Suprapubic skin (tissue), 4 donors: ENCODE results near the gene ZC3H12A.

ENCODE experiments used
- CTCF ChIP-seq, 2 donors: fragments of 200-600 bp in 1 of 2; fragments of 450-650 bp in 1 of 2; sonication (generic) in 1 of 2; IDR thresholded peaks; one replicate each; pipeline ENCODE4 v1.5.1; 2016 to 2019; ENCODE audit warnings: antibody characterized with exemption in 2 of 2, mild to moderate bottlenecking in 1 of 2, moderate library complexity in 1 of 2
- EP300 ChIP-seq: sonication (generic); formaldehyde crosslinking; IDR thresholded peaks from one replicate; pipeline ENCODE4 v1.6.1; 2017; ENCODE audit warnings: antibody characterized with exemption
- POLR2A ChIP-seq, 2 donors: fragments of 450-650 bp; IDR thresholded peaks; one replicate each; pipeline ENCODE4 v1.6.1; 2017; ENCODE audit warnings: antibody characterized with exemption in 2 of 2, mild to moderate bottlenecking in 2 of 2, moderate library complexity in 2 of 2
- POLR2AphosphoS5 ChIP-seq, 3 donors: sonication (generic); formaldehyde crosslinking; IDR thresholded peaks; one replicate each; pipeline ENCODE4 v1.6.1; 2017; ENCODE audit warnings: antibody characterized with exemption in 3 of 3

GRCh38 chr1:37486680-37487618 lies 12.6 kb downstream of the ZC3H12A start:
- TF ChIP-seq CTCF (IDR thresholded peaks at IDR 0.05): peak; percentile 98 to 99
- TF ChIP-seq POLR2AphosphoS5 (IDR thresholded peaks at IDR 0.05): no peak
- TF ChIP-seq POLR2A (IDR thresholded peaks at IDR 0.05): no peak
- no peak for TF ChIP-seq EP300
